Measurements from ENCODE around the gene HOXA7.

GRCh38 chr7:27110186-27111031 lies 46.1 kb downstream of the HOXA7 start:
- TF ChIP-seq, protein P1, sequence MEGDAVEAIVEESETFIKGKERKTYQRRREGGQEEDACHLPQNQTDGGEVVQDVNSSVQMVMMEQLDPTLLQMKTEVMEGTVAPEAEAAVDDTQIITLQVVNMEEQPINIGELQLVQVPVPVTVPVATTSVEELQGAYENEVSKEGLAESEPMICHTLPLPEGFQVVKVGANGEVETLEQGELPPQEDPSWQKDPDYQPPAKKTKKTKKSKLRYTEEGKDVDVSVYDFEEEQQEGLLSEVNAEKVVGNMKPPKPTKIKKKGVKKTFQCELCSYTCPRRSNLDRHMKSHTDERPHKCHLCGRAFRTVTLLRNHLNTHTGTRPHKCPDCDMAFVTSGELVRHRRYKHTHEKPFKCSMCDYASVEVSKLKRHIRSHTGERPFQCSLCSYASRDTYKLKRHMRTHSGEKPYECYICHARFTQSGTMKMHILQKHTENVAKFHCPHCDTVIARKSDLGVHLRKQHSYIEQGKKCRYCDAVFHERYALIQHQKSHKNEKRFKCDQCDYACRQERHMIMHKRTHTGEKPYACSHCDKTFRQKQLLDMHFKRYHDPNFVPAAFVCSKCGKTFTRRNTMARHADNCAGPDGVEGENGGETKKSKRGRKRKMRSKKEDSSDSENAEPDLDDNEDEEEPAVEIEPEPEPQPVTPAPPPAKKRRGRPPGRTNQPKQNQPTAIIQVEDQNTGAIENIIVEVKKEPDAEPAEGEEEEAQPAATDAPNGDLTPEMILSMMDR (conservative IDR thresholded peaks at IDR 0.05; ENCODE audit: low read depth, low read length): no peak
- TF ChIP-seq EZH2 (IDR thresholded peaks at IDR 0.05; ENCODE audit: borderline replicate concordance, low read depth, low read length, poor library complexity, severe bottlenecking): no peak

All from A673 (cell line).